DOHH2 (cell line): ENCODE results near the gene SKA2.
A peak's percentile ranks its signal among the peaks of the same experiment; 100 is the strongest.

Experiments used
- H3F3A ChIP-seq: fragments of 200-600 bp; sonication (generic), shearing (Covaris generic); 2 replicates; pipeline ENCODE4 v1.6.0; 2016; ENCODE audit warnings: antibody characterized with exemption, mild to moderate bottlenecking; ENCODE audit not compliant: control insufficient read depth, insufficient read depth
- H3K27ac ChIP-seq: fragments of 200-600 bp; sonication (generic); 2 replicates; pipeline ENCODE4 v1.5.1; 2014; ENCODE audit warnings: low read depth, mild to moderate bottlenecking, low read length, moderate library complexity
- H3K27me3 ChIP-seq: fragments of 200-600 bp; sonication (generic); 2 replicates; pipeline ENCODE4 v1.6.1; 2014; ENCODE audit warnings: mild to moderate bottlenecking, low read length, mixed read lengths; ENCODE audit not compliant: control insufficient read depth
- H3K36me3 ChIP-seq: fragments of 200-600 bp; sonication (generic); 2 replicates; pipeline ENCODE4 v1.6.1; 2014; ENCODE audit warnings: mild to moderate bottlenecking, low read length, moderate library complexity, mixed read lengths; ENCODE audit not compliant: control insufficient read depth
- H3K4me1 ChIP-seq: fragments of 200-600 bp; sonication (generic); 2 replicates; pipeline ENCODE4 v1.6.1; 2014; ENCODE audit warnings: mild to moderate bottlenecking, low read length, mixed read lengths; ENCODE audit not compliant: control insufficient read depth
- H3K4me2 ChIP-seq: fragments of 200-600 bp; sonication (generic); 2 replicates; pipeline ENCODE4 v1.6.0; 2014; ENCODE audit warnings: mild to moderate bottlenecking, low read length, moderate library complexity
- H3K4me3 ChIP-seq: fragments of 200-600 bp; sonication (generic); 2 replicates; pipeline ENCODE4 v1.5.1; 2014; ENCODE audit warnings: mild to moderate bottlenecking, low read length, mixed read lengths
- H3K79me2 ChIP-seq: fragments of 200-600 bp; sonication (generic); 2 replicates; pipeline ENCODE4 v1.6.1; 2014; ENCODE audit warnings: mild to moderate bottlenecking, low read length, mixed read lengths; ENCODE audit not compliant: control insufficient read depth
- H3K9me2 ChIP-seq: fragments of 200-600 bp; sonication (generic); replicated peaks from 2 replicates; pipeline ENCODE4 v1.6.1; 2014; ENCODE audit warnings: mild to moderate bottlenecking, low read length, mixed read lengths; ENCODE audit not compliant: control insufficient read depth
- H3K9me3 ChIP-seq: fragments of 200-600 bp; sonication (generic); 2 replicates; pipeline ENCODE4 v1.6.1; 2014; ENCODE audit warnings: antibody characterized with exemption, low read length, mixed read lengths; ENCODE audit not compliant: control insufficient read depth, insufficient read depth
- H4K20me1 ChIP-seq: fragments of 200-600 bp; sonication (generic); 2 replicates; pipeline ENCODE4 v1.6.0; 2014; ENCODE audit warnings: low read depth, mild to moderate bottlenecking, antibody characterized with exemption, low read length, moderate library complexity; ENCODE audit not compliant: control insufficient read depth, insufficient read depth
- EZH2phosphoT487 ChIP-seq: fragments of 200-600 bp; sonication (generic); IDR thresholded peaks from 2 replicates; pipeline ENCODE4 v1.6.1; 2017; ENCODE audit warnings: borderline replicate concordance, mild to moderate bottlenecking, antibody characterized with exemption, low read length, moderate library complexity, mixed read lengths
- TF ChIP-seq, protein P1 (sequence below): fragments of 200-600 bp; sonication (generic); IDR thresholded peaks from one replicate; pipeline ENCODE4 v1.5.1; 2014; ENCODE audit warnings: antibody characterized with exemption, mild to moderate bottlenecking, low read depth, low read length; ENCODE audit not compliant: poor library complexity, severe bottlenecking

SKA2 gene

DNA sequence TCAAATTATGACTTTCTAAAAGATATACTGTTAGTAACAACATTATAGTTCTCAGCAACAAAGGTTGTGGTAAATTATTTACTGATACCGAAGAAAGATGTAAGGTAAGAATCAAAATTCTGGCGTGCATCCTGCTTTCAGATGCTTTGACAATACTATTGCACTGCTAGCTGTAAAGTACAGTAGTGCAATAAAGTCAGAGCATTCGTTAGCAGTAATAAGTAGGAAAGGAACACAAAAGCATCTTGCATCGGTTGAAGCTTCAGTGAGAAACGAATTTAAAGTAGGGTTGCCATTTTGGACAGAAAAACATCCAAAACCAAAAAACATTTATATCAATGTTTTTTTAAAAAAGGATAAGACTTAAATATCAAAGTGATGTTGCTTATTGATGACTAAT, 4.0 kb downstream of the SKA2 start:
- Histone ChIP-seq H3K4me1 (peaks cover 31% of the 10 kb centered on the region), H3K79me2 (peaks cover 94% of the 10 kb centered on the region), H3K9me2 (no peaks in the 10 kb centered on the region), H3K4me2 (peak overlapping the region; percentile 52; the same call in 1 of the 2 replicates), H4K20me1 (0 out of 2 replicates have a peak, but pooled peaks cover 4% of the 10 kb centered on the region), H3K36me3 (peaks cover 40% of the 10 kb centered on the region), H3K27me3 (no peaks in the 10 kb centered on the region), H3F3A (no peaks in the 10 kb centered on the region), H3K27ac (no peak overlapping the region), H3K4me3 (no peak overlapping the region), H3K9me3 (no peaks in the 10 kb centered on the region)
- no peak for TF ChIP-seq EZH2phosphoT487
- TF ChIP-seq, protein P1, sequence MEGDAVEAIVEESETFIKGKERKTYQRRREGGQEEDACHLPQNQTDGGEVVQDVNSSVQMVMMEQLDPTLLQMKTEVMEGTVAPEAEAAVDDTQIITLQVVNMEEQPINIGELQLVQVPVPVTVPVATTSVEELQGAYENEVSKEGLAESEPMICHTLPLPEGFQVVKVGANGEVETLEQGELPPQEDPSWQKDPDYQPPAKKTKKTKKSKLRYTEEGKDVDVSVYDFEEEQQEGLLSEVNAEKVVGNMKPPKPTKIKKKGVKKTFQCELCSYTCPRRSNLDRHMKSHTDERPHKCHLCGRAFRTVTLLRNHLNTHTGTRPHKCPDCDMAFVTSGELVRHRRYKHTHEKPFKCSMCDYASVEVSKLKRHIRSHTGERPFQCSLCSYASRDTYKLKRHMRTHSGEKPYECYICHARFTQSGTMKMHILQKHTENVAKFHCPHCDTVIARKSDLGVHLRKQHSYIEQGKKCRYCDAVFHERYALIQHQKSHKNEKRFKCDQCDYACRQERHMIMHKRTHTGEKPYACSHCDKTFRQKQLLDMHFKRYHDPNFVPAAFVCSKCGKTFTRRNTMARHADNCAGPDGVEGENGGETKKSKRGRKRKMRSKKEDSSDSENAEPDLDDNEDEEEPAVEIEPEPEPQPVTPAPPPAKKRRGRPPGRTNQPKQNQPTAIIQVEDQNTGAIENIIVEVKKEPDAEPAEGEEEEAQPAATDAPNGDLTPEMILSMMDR = no peak

DNA sequence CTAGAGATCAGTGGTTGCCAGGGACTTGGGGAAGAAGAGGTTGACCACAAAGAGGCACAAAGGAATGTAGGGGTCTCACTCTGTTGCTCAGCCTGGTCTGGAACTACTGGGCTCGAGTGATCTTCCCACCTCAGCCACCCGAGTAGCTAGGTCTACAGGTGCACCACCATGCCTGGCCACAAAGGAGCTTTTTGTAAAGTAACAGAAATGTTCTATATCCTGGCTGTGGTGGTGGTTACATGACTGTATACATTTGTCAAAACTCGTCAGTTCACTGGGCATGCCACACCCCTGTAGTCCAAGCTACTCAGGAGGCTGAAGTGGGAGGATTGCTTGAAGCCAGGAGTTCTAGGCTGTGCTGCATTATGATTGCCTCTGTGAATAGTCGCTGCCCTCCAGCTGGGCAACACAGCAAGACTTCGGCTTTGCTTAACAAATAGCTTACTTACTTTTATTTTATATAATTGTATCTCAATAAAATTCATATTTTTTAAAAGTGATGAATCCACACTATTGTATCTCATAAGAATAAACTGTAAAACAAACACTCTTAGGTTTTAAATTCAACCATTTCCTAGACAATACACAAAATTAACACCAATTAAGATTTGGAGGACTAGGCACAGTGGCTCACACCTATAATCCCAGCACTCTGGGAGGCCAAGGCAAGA, 5.0 kb downstream of the SKA2 start:
- Histone ChIP-seq H3K79me2 (peaks cover 100% of the 10 kb centered on the region), H3K4me1 (peaks cover 31% of the 10 kb centered on the region), H3K9me2 (no peaks in the 10 kb centered on the region), H3K9me3 (no peaks in the 10 kb centered on the region), H4K20me1 (0 out of 2 replicates have a peak, but pooled peaks cover 7% of the 10 kb centered on the region), H3K27me3 (no peaks in the 10 kb centered on the region), H3K4me3 (no peak overlapping the region), H3K27ac (no peak overlapping the region), H3K4me2 (no peak overlapping the region), H3F3A (no peaks in the 10 kb centered on the region), H3K36me3 (peaks cover 37% of the 10 kb centered on the region)
- TF ChIP-seq, protein P1 = no peak
- no peak for TF ChIP-seq EZH2phosphoT487

DNA sequence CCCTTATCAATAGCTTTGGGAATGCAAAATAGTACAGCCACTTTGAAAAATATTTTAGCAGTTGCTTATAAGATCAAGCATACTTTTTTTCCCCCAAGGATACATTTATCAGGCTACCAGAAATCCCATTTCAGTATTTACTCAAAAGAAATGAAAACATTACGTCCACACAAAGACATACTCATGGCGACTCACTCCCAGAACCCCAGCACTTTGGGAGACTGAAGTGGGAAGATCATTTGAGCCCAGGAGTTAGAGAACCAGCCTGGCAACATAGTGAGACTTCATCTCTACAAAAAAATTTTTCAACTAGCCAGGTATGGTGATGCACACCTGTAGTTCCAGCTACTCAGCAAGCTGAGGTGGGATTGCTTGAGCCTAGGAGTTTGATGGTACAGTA, 5.9 kb downstream of the SKA2 start:
- Histone ChIP-seq H3F3A (no peaks in the 10 kb centered on the region), H3K27me3 (no peaks in the 10 kb centered on the region), H3K79me2 (peaks cover 100% of the 10 kb centered on the region), H3K27ac (no peak overlapping the region), H3K4me3 (no peak overlapping the region), H3K4me1 (peaks cover 31% of the 10 kb centered on the region), H4K20me1 (peaks cover 7% of the 10 kb centered on the region; the same call in 1 of the 2 replicates), H3K36me3 (peaks cover 41% of the 10 kb centered on the region), H3K9me2 (no peaks in the 10 kb centered on the region), H3K9me3 (no peaks in the 10 kb centered on the region), H3K4me2 (no peak overlapping the region)
- TF ChIP-seq, protein P1 = no peak
- no peak for TF ChIP-seq EZH2phosphoT487
